GM12875 (cell line): Measurements from ENCODE around the gene THRSP.
"Not testable (repeated sequence)": the region's sequence is repeated elsewhere in the genome, so short reads cannot be mapped to it uniquely, and the experiment has no call there.

ENCODE experiments used
- H3K4me3 ChIP-seq: one replicate; pipeline ENCODE4 v1.5.1; 2011; ENCODE audit warnings: low read depth, low read length, control low read depth
- TF ChIP-seq, protein P1 (sequence below): IDR thresholded peaks from 2 replicates; pipeline ENCODE4 v1.5.1; 2011; ENCODE audit warnings: low read depth, mild to moderate bottlenecking, control low read depth, inconsistent platforms, low read length, moderate library complexity, borderline replicate concordance; ENCODE audit not compliant: insufficient read depth

THRSP gene

GRCh38 chr11:78023426-78023825 lies 40.2 kb upstream of the THRSP start:
- H3K4me3 ChIP-seq = no peak overlapping the region
- TF ChIP-seq, protein P1, sequence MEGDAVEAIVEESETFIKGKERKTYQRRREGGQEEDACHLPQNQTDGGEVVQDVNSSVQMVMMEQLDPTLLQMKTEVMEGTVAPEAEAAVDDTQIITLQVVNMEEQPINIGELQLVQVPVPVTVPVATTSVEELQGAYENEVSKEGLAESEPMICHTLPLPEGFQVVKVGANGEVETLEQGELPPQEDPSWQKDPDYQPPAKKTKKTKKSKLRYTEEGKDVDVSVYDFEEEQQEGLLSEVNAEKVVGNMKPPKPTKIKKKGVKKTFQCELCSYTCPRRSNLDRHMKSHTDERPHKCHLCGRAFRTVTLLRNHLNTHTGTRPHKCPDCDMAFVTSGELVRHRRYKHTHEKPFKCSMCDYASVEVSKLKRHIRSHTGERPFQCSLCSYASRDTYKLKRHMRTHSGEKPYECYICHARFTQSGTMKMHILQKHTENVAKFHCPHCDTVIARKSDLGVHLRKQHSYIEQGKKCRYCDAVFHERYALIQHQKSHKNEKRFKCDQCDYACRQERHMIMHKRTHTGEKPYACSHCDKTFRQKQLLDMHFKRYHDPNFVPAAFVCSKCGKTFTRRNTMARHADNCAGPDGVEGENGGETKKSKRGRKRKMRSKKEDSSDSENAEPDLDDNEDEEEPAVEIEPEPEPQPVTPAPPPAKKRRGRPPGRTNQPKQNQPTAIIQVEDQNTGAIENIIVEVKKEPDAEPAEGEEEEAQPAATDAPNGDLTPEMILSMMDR = no peak

- H3K4me3 ChIP-seq = no peak overlapping the region
- TF ChIP-seq, protein P1 = no peak
Observed at GRCh38 chr11:78025378-78025777, 38.3 kb upstream of the THRSP start.

- no peak overlapping the region for H3K4me3 ChIP-seq
- TF ChIP-seq, protein P1 = no peak
Observed at GRCh38 chr11:78027759-78028158, 35.9 kb upstream of the THRSP start.

DNA sequence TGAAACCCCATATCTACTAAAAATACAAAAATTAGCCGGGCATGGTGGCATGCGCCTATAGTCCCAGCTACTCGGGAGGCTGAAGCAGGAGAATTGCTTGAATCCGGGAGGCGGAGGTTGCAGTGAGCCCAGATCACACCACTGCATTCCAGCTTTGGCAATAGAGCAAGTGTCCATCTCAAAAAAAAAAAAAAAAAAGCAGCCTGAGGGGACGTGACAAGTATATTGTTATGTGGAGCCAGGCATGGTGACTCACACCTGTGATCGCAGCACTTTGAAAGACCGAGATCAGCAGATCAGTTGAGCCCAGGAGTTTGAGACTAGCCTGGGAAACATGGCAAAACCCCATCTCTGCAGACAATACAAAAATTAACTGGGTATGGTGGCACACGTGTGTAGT lies 35.2 kb upstream of the THRSP start:
- H3K4me3 ChIP-seq = not testable (repeated sequence)

- no peak overlapping the region for H3K4me3 ChIP-seq
- TF ChIP-seq, protein P1 = no peak
Observed at GRCh38 chr11:78030429-78031325, 33.0 kb upstream of the THRSP start.

GRCh38 chr11:78031629-78032028 lies 32.0 kb upstream of the THRSP start:
- H3K4me3 ChIP-seq = no peak overlapping the region
- TF ChIP-seq, protein P1 = no peak

DNA sequence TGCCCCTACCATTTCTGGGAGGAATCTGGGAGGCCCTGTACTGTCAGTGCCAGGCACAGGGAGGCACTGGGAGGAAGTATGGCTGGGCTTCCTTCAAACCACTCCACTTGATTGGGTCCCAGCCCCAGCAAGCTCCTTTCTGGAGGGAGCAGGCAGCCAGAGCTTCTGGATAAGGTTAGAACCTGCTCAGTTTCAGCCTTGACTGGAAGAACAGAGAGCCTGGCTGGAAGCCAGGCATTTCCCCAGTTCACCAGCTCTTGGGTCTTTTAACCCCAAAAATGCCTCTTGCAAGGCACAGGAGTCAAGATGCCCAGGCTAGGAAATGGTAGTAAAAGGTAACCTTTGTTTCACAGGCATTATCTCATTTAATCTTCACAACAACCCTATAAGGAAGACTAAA lies 31.6 kb upstream of the THRSP start:
- no peak overlapping the region for H3K4me3 ChIP-seq
- TF ChIP-seq, protein P1 = no peak
